Omental fat pad (tissue), 4 donors: ENCODE data around the gene IGSF9. TPM values are rescaled to one million over a fixed set of nuclear protein-coding genes. Genes with fewer than 3 reads are reported as not detected.

Experiments
- ATAC-seq: fragments of 150-250 bp; one replicate; pipeline ENCODE4 v1.9.1; 2016; ENCODE audit warnings: mild to moderate bottlenecking, moderate library complexity; ENCODE audit not compliant: low FRiP score
- DNase-seq: peaks from one replicate; pipeline ENCODE4 v3.0.0-alpha.2; 2019; ENCODE audit warnings: low spot score
- total RNA-seq, 4 donors: library from RNA; depleted of rRNA; stranded (reverse); fragments of >200 nt; gene quantifications; one replicate each; pipeline ENCODE4 v1.1.0, GENCODE V29; 2016
- TF ChIP-seq, protein P1 (sequence below), 3 donors: fragments of 450-650 bp; IDR thresholded peaks; one replicate each; pipeline ENCODE4 v1.5.1; 2016 to 2017; ENCODE audit warnings: antibody characterized with exemption in 3 of 3, mild to moderate bottlenecking in 3 of 3, moderate library complexity in 2 of 3

Gene IGSF9
- total RNA-seq, 4 donors from 2014 or later, result 4.3 to 11.0 (median 9.4) TPM; not detected in 1

DNA sequence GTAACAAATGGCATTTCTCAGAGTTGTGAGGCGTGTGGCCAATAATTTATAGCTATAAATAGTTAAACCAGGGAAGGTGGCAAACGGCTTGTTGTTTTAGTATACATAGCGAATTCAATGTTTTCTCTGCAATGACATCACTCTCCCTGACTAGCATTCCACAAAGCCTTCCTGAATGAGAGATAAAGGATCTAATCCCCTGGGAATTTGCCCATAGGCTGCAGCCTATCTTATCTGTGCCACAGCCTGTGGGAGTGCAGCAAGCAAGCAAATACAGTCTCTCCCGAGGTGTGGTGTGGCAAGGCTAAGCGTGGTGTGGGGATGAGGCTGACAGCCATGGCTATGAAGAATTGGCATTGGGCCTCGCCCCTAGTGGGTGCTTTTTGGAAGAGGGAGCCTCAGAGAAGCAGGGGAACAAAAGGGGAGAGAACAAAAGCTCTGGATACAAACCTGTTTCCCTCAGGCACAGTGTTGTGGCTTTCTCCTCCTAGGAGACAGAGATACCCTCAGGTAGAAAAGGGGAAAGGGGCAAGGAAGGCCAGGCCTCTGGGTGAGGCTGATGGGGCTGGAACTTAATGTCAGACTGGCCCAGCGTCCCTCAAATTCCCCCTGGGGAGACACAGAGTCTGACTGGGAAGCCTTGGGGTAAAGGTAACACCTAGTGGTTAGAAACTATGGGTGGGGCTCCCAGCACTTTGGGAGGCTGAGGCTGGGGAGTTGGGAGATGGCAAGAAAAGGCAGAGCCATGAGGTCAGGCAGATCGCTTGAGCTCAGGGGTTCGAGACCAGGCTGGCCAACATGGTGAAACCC, 29.0 kb downstream of the IGSF9 start:
- ATAC-seq (no peak), DNase-seq (no peak)
- TF ChIP-seq, protein P1, sequence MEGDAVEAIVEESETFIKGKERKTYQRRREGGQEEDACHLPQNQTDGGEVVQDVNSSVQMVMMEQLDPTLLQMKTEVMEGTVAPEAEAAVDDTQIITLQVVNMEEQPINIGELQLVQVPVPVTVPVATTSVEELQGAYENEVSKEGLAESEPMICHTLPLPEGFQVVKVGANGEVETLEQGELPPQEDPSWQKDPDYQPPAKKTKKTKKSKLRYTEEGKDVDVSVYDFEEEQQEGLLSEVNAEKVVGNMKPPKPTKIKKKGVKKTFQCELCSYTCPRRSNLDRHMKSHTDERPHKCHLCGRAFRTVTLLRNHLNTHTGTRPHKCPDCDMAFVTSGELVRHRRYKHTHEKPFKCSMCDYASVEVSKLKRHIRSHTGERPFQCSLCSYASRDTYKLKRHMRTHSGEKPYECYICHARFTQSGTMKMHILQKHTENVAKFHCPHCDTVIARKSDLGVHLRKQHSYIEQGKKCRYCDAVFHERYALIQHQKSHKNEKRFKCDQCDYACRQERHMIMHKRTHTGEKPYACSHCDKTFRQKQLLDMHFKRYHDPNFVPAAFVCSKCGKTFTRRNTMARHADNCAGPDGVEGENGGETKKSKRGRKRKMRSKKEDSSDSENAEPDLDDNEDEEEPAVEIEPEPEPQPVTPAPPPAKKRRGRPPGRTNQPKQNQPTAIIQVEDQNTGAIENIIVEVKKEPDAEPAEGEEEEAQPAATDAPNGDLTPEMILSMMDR (IDR thresholded peaks at IDR 0.05), result no peak

DNA sequence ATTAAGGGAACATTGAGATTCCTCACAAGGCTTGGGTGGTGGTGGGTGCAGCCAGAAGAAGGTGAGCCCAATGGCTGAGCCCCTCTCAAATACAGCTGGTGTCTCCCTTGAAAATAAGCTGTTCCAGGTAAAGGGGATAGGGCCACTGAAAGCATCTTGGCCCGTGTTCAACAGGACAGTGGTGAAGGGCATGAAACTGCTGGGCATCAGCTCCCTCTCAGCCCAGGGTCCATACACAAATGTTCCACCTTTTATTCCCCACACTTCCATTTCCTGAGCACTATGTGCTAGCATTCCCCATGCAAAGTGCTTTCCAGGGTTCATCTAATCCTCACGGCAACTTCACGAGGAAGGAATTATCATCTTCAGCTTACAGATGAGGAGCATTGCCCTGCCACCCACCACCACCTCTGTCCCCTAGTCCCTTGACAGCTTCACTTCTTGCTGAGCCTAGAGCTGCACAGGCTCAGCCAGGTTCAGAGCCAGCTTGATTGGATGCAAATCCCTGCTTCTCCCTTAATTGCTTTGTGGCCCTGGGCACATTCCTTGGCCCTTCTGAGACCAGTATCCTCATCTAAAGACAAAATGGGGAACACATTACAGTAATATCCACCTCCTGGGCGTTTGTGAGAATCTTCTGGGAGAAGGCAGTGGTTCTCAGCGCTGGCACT, 29.7 kb downstream of the IGSF9 start:
- TF ChIP-seq, protein P1 (IDR thresholded peaks at IDR 0.05), result no peak
- ATAC-seq, result no peak
- DNase-seq, result no peak

DNA sequence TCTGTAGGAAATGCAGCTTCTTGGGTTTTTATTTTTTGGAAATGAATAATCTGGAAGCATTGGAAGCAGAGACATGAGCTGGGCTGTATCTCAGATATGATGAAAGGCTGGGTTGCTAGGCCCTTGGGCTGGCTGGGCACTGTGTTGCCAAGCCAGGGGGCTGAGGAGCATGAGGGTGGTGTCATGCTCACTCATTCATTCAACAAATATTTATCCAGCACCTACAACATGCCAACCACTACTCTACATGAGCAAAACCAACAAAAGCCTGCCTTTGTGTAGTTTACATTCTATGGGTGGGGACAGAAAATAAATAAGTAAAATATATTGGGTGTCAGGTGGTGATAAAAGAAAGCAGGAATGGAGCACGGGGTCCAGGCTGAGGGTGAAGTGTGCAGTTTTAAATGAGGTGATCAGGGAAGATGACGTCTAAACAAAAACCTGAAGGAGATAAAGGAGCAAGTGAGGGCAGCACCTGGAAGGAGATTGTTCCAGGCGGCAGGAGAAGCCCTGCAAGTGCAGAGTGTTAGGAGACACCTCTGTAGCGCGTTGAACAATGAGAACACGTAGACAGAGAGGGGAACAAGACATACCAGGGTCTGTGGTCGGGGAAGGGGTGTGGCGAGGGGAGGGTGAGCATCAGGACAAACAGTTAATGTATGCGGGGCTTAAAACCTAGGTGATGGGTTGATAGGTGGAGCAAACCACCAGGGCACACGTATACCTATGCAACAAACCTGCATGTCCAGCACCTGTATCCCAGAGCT, 31.0 kb downstream of the IGSF9 start:
- ATAC-seq (peak; percentile 21), DNase-seq (no peak)
- TF ChIP-seq, protein P1 (IDR thresholded peaks at IDR 0.05), result no peak

DNA sequence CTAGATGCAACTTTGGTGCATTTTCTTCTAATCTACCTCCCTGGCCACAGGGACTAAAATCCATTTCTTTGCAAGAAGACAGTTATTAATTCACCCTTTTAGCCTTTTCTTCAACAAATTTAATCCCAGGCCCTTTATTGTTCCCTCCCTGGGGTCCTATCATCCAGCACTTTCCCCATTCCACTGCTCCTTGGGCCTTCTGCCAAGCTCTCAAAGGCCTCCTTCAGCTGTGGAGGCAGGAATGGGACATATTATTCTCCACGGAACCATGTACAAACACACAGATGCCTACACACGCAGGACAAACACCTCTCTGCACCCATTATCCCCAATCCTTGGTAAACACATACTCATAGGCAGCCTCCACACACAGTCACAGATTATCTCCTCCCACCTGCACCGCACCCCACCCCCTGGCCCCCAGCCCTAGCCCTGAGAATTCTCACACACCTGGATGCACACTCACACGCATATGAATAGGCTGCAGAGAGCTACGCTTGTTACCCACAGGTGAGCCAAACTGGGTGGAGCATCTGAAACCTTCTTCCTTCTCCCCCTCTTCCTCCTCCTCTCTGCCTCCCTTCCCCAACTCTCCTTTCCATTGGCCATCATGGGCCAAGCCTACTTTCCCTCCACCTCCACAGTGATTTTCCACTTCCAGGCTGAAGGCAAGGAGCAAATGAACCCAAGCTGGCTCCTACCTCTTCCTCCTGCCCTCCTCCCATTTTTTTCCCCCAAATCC, 31.8 kb downstream of the IGSF9 start:
- TF ChIP-seq, protein P1 (IDR thresholded peaks at IDR 0.05), result no peak
- no peak for DNase-seq
- ATAC-seq, result peak; percentile 22

DNA sequence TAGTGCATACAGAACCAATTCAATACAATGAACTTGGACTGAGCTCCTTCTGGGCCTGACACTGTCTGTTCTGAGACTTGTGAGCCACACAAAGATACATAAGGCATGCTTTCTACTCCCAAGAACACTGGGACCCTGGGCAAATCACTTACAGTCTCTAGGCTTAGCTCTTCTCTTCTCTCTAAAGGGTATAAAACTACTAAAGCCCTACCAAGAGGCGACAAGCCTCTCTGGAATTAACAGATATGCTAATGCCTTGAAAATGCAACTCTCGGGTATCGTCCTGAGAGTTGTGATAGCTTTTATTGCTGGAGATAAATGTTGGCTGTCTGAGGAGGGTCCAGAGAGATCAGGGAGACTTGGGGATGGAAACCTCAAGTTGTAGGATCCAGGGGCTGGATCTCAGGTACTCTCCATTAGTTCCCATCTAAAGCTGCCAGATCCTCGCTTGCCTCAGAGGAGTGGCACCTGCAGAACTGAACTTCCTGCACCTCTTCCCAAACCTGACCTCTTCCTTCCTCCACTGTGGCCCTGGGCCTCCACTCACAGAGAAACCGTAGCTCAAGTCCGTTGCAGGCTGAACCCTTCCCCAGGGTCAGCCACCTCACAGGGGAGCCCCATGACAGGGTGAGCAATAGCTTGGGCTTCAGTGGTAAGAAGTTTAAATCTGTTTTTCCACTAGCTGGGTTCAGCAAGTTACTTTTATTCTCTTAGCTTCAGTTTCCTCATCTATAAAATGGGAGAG, 33.9 kb downstream of the IGSF9 start:
- no peak for DNase-seq
- TF ChIP-seq, protein P1 (IDR thresholded peaks at IDR 0.05), result no peak
- no peak for ATAC-seq
